Motor neuron (in vitro differentiated cells): Measurements from ENCODE around the gene TRIO. TPM values are rescaled to one million over a fixed set of nuclear protein-coding genes. Genes with fewer than 3 reads are reported as not detected.

Experiments used
- ATAC-seq, 8 experiments: fragments of 200-7000 bp; cut with Tn5 transposase; replicated peaks in 6 of 8; 2 replicates each; pipeline ENCODE4 v1.8.0; 2021; ENCODE audit warnings: mild to moderate bottlenecking in 8 of 8, moderate library complexity in 8 of 8
- H3K27ac ChIP-seq, 2 donors: fragments of 250-450 bp; sonication (Bioruptor Pico); 2 replicates each; pipeline ENCODE4 v1.9.0; 2021; ENCODE audit warnings: antibody characterized with exemption in 2 of 2, mild to moderate bottlenecking in 2 of 2, moderate library complexity in 1 of 2
- H3K4me1 ChIP-seq, 2 donors: fragments of 250-450 bp; sonication (Bioruptor Pico); replicated peaks in 1 of 2; 2 replicates each; pipeline ENCODE4 v1.6.1; 2021; ENCODE audit warnings: antibody characterized with exemption in 2 of 2, mild to moderate bottlenecking in 2 of 2, moderate library complexity in 1 of 2
- H3K4me3 ChIP-seq, 5 donors: fragments of 250-450 bp; sonication (Bioruptor Pico); 2 replicates each; pipeline ENCODE4 v1.9.0; 2021; ENCODE audit warnings: antibody characterized with exemption in 5 of 5, mild to moderate bottlenecking in 5 of 5, moderate library complexity in 4 of 5
- WGBS, 10 experiments: fragments of 450-650 bp; shearing (Covaris generic); methylation state at CpG; one replicate each; pipeline ENCODE4 v1.0.0; 2022; 5-methylcytosine and 5-hydroxymethylcytosine counted together
- in situ Hi-C, 9 experiments: fragments of 400-800 bp; cut with MboI; loops; one replicate each; pipeline ENCODE4 v1.15.0; 2021; ENCODE audit warnings: low sequenced_read_pairs in 9 of 9, low pct_unique_long_range_greater_than_20kb in 2 of 9; ENCODE audit not compliant: unreplicated experiment in 9 of 9
- total RNA-seq, 8 experiments: library from RNA; unstranded; fragments of 300-600 nt; gene quantifications; 2 replicates each; pipeline versions ENCODE4 v1.2.3 to v1.2.4, GENCODE V29; 2022

TRIO gene
- total RNA-seq, 8 experiments from 2014 or later = 39.7 to 162 (median 92.9) TPM

DNA sequence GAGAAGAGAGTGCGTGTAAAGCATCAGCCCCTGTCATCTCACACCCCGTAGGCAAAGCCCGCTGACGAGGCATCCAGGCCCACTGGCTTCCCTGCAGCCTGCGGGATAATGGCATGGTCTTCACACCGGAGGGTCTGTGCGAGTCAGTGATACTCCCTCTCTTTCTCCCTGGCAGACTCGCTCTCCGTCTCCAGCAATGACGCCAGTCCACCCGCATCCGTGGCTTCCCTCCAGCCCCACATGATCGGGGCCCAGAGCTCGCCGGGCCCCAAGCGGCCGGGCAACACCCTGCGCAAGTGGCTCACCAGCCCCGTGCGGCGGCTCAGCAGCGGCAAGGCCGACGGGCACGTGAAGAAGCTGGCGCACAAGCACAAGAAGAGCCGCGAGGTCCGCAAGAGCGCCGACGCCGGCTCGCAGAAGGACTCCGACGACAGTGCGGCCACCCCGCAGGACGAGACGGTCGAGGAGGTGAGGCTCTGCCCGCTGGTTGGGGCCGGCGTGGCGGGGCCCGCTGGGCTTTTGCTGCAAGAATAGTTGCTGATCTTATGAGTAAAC, 317.8 kb downstream of the TRIO start:
- in situ Hi-C loops = no loop called here
- H3K4me1 ChIP-seq = peaks cover 11 to 13% of the 10 kb centered on the region in 2 donors
- 90 to 100% (median 98%) methylated on average over 1 to 12 of the region's 46 CpGs; no CpG with 5 or more reads in 3 of the 10 experiments for WGBS, 10 experiments
- H3K4me3 ChIP-seq = no peak overlapping the region
- no peak for ATAC-seq
- no peak overlapping the region for H3K27ac ChIP-seq

- WGBS, 10 experiments = 50 to 100% (median 93%) methylated on average over 1 to 9 of the region's 14 CpGs; no CpG with 5 or more reads in 2 of the 10 experiments
- no peak for ATAC-seq
- peaks cover 2 to 6% of the 10 kb centered on the region in 2 donors for H3K4me1 ChIP-seq
- no peak overlapping the region for H3K27ac ChIP-seq
- in situ Hi-C loops = no loop called here
- no peak overlapping the region for H3K4me3 ChIP-seq
Measured at GRCh38 chr5:14462681-14463080, 319.5 kb downstream of the TRIO start.

- ATAC-seq = peak in 4 of 8 experiments; percentile 10 to 96 (median 74)
- 0 to 42% (median 33%) methylated on average over 1 to 3 of the region's 3 CpGs; no CpG with 5 or more reads in 5 of the 10 experiments for WGBS, 10 experiments
- H3K27ac ChIP-seq = no peak overlapping the region
Measured at GRCh38 chr5:14463629-14464028, 320.5 kb downstream of the TRIO start.

GRCh38 chr5:14464096-14464495, 321.0 kb downstream of the TRIO start:
- no peak overlapping the region for H3K4me3 ChIP-seq
- WGBS, 10 experiments = 48 to 100% (median 83%) methylated on average over 2 to 3 of the region's 3 CpGs; no CpG with 5 or more reads in 1 of the 10 experiments
- in situ Hi-C loops = no loop called here
- ATAC-seq = peak in 2 of 8 experiments; percentile 20 to 79
- no peak overlapping the region for H3K27ac ChIP-seq
- H3K4me1 ChIP-seq = no peaks in the 10 kb centered on the region

More at GRCh38 chr5:14463629-14464028, 320.5 kb downstream of the TRIO start:
- no peak overlapping the region for H3K4me3 ChIP-seq
- H3K4me1 ChIP-seq = no peaks in the 10 kb centered on the region
- in situ Hi-C loops = no loop called here

DNA sequence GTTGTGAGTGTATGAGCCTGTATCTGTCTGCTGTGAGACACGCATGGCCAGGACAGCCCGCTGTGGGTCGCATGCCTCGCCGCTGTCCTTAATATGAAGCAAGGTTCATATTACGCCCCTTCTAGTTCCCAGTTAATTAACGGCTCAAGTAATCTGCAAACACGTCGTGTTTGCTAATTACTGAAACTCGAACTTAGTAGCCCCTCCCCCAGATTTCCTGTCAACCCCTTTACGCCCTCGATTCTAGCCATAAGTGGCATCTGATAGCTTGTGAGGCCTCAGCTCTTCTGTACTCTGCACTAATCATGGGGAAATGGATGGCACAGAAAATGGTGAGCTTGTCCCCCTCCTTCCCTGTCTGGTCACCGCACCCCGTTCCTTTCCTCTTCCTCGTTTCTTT, 321.5 kb downstream of the TRIO start:
- in situ Hi-C loops = no loop called here
- WGBS, 10 experiments = 51 to 100% (median 91%) methylated on average over 2 to 15 of the region's 15 CpGs
- ATAC-seq = no peak
- Histone ChIP-seq H3K4me1 (peaks cover 0 to under 1% of the 10 kb centered on the region in 2 donors), H3K4me3 (no peak overlapping the region), H3K27ac (no peak overlapping the region)

DNA sequence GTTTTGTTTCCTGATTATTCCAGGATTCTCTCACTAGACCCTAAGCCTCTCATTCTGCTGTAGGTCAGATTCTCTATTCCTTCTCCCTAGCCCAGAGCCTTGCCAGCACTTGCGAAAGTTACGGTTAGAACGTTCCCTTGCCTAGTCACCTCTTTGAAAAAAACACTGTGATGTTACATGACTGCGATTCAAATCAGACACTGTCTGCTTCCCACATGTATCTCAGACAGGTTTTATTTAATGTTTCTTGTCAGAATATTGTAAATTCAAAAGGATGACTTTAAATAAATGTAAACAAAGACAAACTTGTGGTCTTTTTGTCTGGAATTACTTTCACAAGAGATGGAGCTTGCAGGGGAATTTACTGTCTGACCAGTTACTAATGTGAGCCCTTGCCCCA, 322.0 kb downstream of the TRIO start:
- 40 to 100% (median 95%) methylated on average over 1 to 4 of the region's 4 CpGs; no CpG with 5 or more reads in 1 of the 10 experiments for WGBS, 10 experiments
- in situ Hi-C loops = no loop called here

DNA sequence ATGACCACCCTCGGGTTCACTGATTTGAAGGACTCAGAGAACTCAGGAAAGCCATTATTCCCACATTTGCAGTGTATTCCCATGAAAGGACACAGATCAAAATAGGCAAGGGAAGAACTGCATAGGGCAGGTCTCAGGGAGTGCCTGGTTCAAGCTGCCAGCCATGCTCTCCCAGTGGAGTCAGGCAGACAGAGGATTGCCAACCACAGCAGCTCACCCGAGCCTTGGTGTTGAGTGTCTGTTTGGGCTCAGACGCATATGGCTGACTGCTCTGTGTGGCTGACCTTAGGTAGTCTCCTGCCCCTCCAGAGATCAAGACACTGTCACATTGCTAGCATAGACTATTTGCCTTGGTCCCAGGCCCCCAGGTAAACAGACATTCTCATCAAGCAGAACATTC, 322.6 kb downstream of the TRIO start:
- ATAC-seq = no peak
- no peak overlapping the region for H3K27ac ChIP-seq
- WGBS, 10 experiments = 80 to 100% (median 100%) methylated on average over 1 of the region's 3 CpGs; no CpG with 5 or more reads in 7 of the 10 experiments
- no peak overlapping the region for H3K4me3 ChIP-seq
- in situ Hi-C loops = no loop called here
- peaks cover 0 to 5% of the 10 kb centered on the region in 2 donors for H3K4me1 ChIP-seq

More for the DNA sequence above, 322.0 kb downstream of the TRIO start:
- ATAC-seq = peak in 1 of 8 experiments; percentile 25
- H3K4me1 ChIP-seq = peaks cover 0 to 5% of the 10 kb centered on the region in 2 donors
- no peak overlapping the region for H3K27ac ChIP-seq
- no peak overlapping the region for H3K4me3 ChIP-seq

- Histone ChIP-seq H3K4me3 (no peak overlapping the region), H3K4me1 (peaks cover 0 to 5% of the 10 kb centered on the region in 2 donors), H3K27ac (no peak overlapping the region)
- in situ Hi-C loops = no loop called here
- 81 to 100% (median 100%) methylated on average over 1 to 6 of the region's 8 CpGs; no CpG with 5 or more reads in 3 of the 10 experiments for WGBS, 10 experiments
- ATAC-seq = no peak
Measured at GRCh38 chr5:14467251-14467650, 324.1 kb downstream of the TRIO start.

GRCh38 chr5:14467886-14468285, 324.7 kb downstream of the TRIO start:
- peaks cover 0 to 5% of the 10 kb centered on the region in 2 donors for H3K4me1 ChIP-seq
- in situ Hi-C loops = no loop called here
- peak in 1 of 8 experiments; percentile 31 for ATAC-seq
- no peak overlapping the region for H3K27ac ChIP-seq
- WGBS, 10 experiments = 50 to 100% (median 81%) methylated on average over 1 to 5 of the region's 5 CpGs
- no peak overlapping the region for H3K4me3 ChIP-seq

- H3K4me3 ChIP-seq = no peak overlapping the region
- peak in 1 of 8 experiments; percentile 8 for ATAC-seq
- WGBS, 10 experiments = 20 to 100% (median 77%) methylated on average over 1 to 7 of the region's 10 CpGs
- peaks cover 0 to 5% of the 10 kb centered on the region in 2 donors for H3K4me1 ChIP-seq
- no peak overlapping the region for H3K27ac ChIP-seq
- in situ Hi-C loops = no loop called here
Measured at GRCh38 chr5:14469551-14470377, 326.6 kb downstream of the TRIO start.

- 43 to 100% (median 91%) methylated on average over 1 to 3 of the region's 3 CpGs; no CpG with 5 or more reads in 1 of the 10 experiments for WGBS, 10 experiments
- peak in 1 of 8 experiments; percentile 35 for ATAC-seq
- Histone ChIP-seq H3K27ac (no peak overlapping the region), H3K4me1 (peaks cover 0 to 5% of the 10 kb centered on the region in 2 donors), H3K4me3 (no peak overlapping the region)
- in situ Hi-C loops = no loop called here
Measured at GRCh38 chr5:14471507-14471906, 328.4 kb downstream of the TRIO start.

GRCh38 chr5:14472986-14473567, 329.9 kb downstream of the TRIO start:
- in situ Hi-C loops = no loop called here
- WGBS, 10 experiments = 78 to 100% (median 100%) methylated on average over 2 to 3 of the region's 3 CpGs; no CpG with 5 or more reads in 3 of the 10 experiments
- H3K27ac ChIP-seq = no peak overlapping the region
- no peak overlapping the region for H3K4me3 ChIP-seq
- ATAC-seq = peak in 1 of 8 experiments; percentile 41
- H3K4me1 ChIP-seq = peaks cover 0 to 5% of the 10 kb centered on the region in 2 donors

GRCh38 chr5:14475045-14475444, 331.9 kb downstream of the TRIO start:
- Histone ChIP-seq H3K4me1 (peaks cover 0 to 1% of the 10 kb centered on the region in 2 donors), H3K27ac (no peak overlapping the region), H3K4me3 (no peak overlapping the region)
- peak in 1 of 8 experiments; percentile 54 for ATAC-seq
- 60 to 100% (median 100%) methylated on average over 1 to 4 of the region's 4 CpGs; no CpG with 5 or more reads in 5 of the 10 experiments for WGBS, 10 experiments
- in situ Hi-C loops = no loop called here
